KMS-11 (cell line): ENCODE data around the gene NUP188.

Experiments
- H2AFZ ChIP-seq: fragments of 200-600 bp; sonication (generic); 2 replicates; pipeline ENCODE4 v1.6.1; 2016; ENCODE audit warnings: antibody characterized with exemption, mixed run types, low read depth
- H3K27ac ChIP-seq: fragments of 200-600 bp; sonication (generic); 2 replicates; pipeline ENCODE4 v1.6.1; 2016; ENCODE audit warnings: mild to moderate bottlenecking, mixed run types
- H3K27me3 ChIP-seq: fragments of 200-600 bp; sonication (generic); 2 replicates; pipeline ENCODE4 v1.6.1; 2017; ENCODE audit warnings: mild to moderate bottlenecking, low read depth, mixed run types, moderate library complexity; ENCODE audit not compliant: insufficient read depth
- H3K36me3 ChIP-seq: fragments of 200-600 bp; sonication (generic); 2 replicates; pipeline ENCODE4 v1.6.1; 2017; ENCODE audit warnings: mild to moderate bottlenecking, mixed run types; ENCODE audit not compliant: insufficient read depth
- H3K4me1 ChIP-seq: fragments of 200-600 bp; sonication (generic); 2 replicates; pipeline ENCODE4 v1.6.1; 2016; ENCODE audit warnings: mild to moderate bottlenecking, low read depth, mixed run types; ENCODE audit not compliant: poor library complexity, severe bottlenecking
- H3K4me2 ChIP-seq: fragments of 200-600 bp; sonication (generic); 2 replicates; pipeline ENCODE4 v1.7.0; 2016; ENCODE audit warnings: mild to moderate bottlenecking, mixed run types
- H3K4me3 ChIP-seq: fragments of 200-600 bp; sonication (generic); IDR thresholded peaks from 2 replicates; pipeline ENCODE4 v1.6.1; 2017; ENCODE audit warnings: low read depth, low read length, mixed read lengths; ENCODE audit not compliant: insufficient read depth
- H3K79me2 ChIP-seq: fragments of 200-600 bp; sonication (generic); 2 replicates; pipeline ENCODE4 v1.6.1; 2016; ENCODE audit warnings: low read depth, mixed run types; ENCODE audit not compliant: insufficient read depth
- H3K9ac ChIP-seq: fragments of 200-600 bp; sonication (generic); 2 replicates; pipeline ENCODE4 v1.6.1; 2016; ENCODE audit warnings: mild to moderate bottlenecking, mixed run types
- H4K20me1 ChIP-seq: fragments of 200-600 bp; sonication (generic); 2 replicates; pipeline ENCODE4 v1.6.1; 2016; ENCODE audit warnings: mild to moderate bottlenecking, mixed run types; ENCODE audit not compliant: insufficient read depth
- CTCF ChIP-seq: fragments of 200-600 bp; sonication (generic); conservative IDR thresholded peaks from 2 replicates; pipeline ENCODE4 v1.6.1; 2017; ENCODE audit warnings: low read depth, mild to moderate bottlenecking, antibody characterized with exemption, low read length, moderate library complexity, mixed read lengths

Gene NUP188

GRCh38 chr9:129022037-129022436, 74.5 kb downstream of the NUP188 start:
- Histone ChIP-seq H3K4me3 (no peak overlapping the region), H3K36me3 (0 out of 2 replicates have a peak, but pooled peaks cover 3% of the 10 kb centered on the region), H3K9ac (peak overlapping the region; percentile 27; the same call in 1 of the 2 replicates), H3K27ac (peak overlapping the region; percentile 81), H3K27me3 (no peaks in the 10 kb centered on the region), H3K79me2 (peaks cover 48% of the 10 kb centered on the region), H3K4me1 (peaks cover 62% of the 10 kb centered on the region), H2AFZ (no peak overlapping the region), H4K20me1 (no peaks in the 10 kb centered on the region), H3K4me2 (peak overlapping the region; percentile 74)
- no peak for TF ChIP-seq CTCF

GRCh38 chr9:129023036-129023907, 75.8 kb downstream of the NUP188 start:
- Histone ChIP-seq H4K20me1 (no peaks in the 10 kb centered on the region), H3K79me2 (peaks cover 56% of the 10 kb centered on the region), H3K9ac (no peak overlapping the region), H3K4me1 (peaks cover 62% of the 10 kb centered on the region), H3K4me3 (no peak overlapping the region), H3K27me3 (no peaks in the 10 kb centered on the region), H2AFZ (no peak overlapping the region), H3K36me3 (no peaks in the 10 kb centered on the region), H3K27ac (peak overlapping the region; percentile 81), H3K4me2 (peak overlapping the region; percentile 74)
- no peak for TF ChIP-seq CTCF

- H3K9ac ChIP-seq = no peak overlapping the region
- peak overlapping the region; percentile 74; the same call in 1 of the 2 replicates for H3K4me2 ChIP-seq
- H3K27ac ChIP-seq = peak overlapping the region; percentile 81; the same call in 1 of the 2 replicates
- no peak overlapping the region for H2AFZ ChIP-seq
- H3K79me2 ChIP-seq = peaks cover 56% of the 10 kb centered on the region
- no peak for TF ChIP-seq CTCF
- no peaks in the 10 kb centered on the region for H3K36me3 ChIP-seq
- no peak overlapping the region for H3K4me3 ChIP-seq
- no peaks in the 10 kb centered on the region for H4K20me1 ChIP-seq
- H3K4me1 ChIP-seq = peaks cover 67% of the 10 kb centered on the region
- H3K27me3 ChIP-seq = no peaks in the 10 kb centered on the region
Observed at GRCh38 chr9:129023908-129024233, 76.4 kb downstream of the NUP188 start.

GRCh38 chr9:129026442-129027223, 79.1 kb downstream of the NUP188 start:
- Histone ChIP-seq H3K4me2 (peak overlapping the region; percentile 98), H3K9ac (peak overlapping the region; percentile 58; the same call in 1 of the 2 replicates), H3K27ac (peak overlapping the region; percentile 46; the same call in 1 of the 2 replicates), H3K36me3 (no peaks in the 10 kb centered on the region), H4K20me1 (no peaks in the 10 kb centered on the region), H3K4me1 (peaks cover 57% of the 10 kb centered on the region), H3K79me2 (peaks cover 56% of the 10 kb centered on the region), H3K4me3 (no peak overlapping the region), H2AFZ (no peak overlapping the region), H3K27me3 (no peaks in the 10 kb centered on the region)
- no peak for TF ChIP-seq CTCF
